A172 (cell line): ENCODE results near the gene SLIT3. TPM values are rescaled to one million over a fixed set of nuclear protein-coding genes. Genes with fewer than 3 reads are reported as not detected.

ENCODE experiments used
- DNase-seq: peaks from one replicate; pipeline ENCODE4 v3.0.0-alpha.2; 2015; ENCODE audit warnings: low spot score
- total RNA-seq: library from RNA; depleted of rRNA; stranded (reverse); fragments of >200 nt; shearing (Covaris generic); gene quantifications from 2 replicates; pipeline ENCODE4 v1.2.3, GENCODE V29; 2014

SLIT3 gene
- total RNA-seq, 1 experiment from 2014 or later = 0.12 TPM

DNA sequence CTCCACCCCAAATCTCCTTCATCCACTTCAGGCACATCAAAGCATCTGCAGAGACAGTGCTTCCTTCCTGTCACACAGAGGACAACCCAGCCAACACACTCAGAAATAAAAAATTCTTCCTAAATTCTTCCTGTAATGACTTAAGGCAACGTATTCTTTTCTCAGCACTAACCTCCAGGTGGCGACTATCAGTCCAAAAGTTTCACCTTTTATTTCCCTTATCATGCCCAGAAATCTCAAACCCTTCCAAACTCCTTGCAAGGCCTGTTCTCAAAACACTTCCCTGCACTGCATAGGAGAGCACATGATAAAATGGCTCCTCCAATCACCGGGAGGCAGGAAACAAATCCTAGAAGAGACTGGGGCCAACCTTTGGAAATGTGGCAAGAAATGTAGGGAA lies 35.1 kb downstream of the SLIT3 start:
- no peak for DNase-seq

DNA sequence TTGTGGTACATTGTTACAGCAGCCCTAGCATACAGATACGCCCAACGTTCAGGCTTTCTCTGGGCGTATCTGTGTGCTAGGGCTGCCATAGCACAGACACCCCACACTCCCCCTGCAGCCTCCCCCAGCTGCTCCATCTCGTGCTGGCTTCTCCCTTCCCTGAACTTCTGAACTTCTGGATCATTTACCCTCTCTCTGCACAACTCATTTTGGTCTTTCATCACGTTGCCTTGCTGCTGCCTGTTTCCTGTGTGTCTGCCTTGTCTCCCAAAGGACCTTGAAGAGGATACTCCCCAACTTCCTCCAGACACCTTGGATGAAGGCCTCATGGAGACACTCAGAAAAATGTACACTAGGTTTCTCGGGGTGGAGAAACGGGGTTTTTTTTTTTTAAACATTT lies 37.3 kb downstream of the SLIT3 start:
- DNase-seq = no peak

DNA sequence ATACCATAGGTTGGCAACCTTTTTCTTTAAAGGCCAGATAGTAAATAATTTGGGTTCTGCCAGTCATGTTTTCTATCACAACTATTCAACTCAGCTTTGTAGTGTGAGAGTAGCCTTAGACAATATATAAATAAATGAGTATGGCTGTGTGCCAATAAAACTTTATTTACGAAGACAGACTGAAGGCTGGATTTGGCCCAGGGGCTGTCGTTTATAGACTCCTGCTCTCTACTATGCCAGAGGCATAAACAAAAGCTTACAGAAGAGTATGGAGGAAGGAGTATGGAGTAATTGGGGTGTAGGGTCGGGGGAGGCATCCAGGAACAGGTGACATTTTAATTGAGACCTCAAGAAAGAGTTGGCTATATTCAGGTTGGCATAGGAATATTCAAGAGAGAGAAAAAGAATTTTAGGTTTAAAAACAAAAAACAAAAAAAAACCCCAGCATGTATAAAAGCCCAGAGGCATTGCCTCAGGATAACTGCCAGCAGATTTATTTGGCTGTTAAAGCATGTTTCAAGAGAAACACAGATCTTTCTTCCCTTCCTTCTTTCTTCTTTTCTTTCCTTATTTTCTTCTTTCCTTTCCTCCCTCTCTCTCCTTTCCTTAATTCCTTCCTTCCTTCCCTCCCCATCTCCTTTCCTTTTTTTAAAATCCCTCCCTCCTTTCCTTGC lies 39.9 kb downstream of the SLIT3 start:
- DNase-seq = no peak

DNA sequence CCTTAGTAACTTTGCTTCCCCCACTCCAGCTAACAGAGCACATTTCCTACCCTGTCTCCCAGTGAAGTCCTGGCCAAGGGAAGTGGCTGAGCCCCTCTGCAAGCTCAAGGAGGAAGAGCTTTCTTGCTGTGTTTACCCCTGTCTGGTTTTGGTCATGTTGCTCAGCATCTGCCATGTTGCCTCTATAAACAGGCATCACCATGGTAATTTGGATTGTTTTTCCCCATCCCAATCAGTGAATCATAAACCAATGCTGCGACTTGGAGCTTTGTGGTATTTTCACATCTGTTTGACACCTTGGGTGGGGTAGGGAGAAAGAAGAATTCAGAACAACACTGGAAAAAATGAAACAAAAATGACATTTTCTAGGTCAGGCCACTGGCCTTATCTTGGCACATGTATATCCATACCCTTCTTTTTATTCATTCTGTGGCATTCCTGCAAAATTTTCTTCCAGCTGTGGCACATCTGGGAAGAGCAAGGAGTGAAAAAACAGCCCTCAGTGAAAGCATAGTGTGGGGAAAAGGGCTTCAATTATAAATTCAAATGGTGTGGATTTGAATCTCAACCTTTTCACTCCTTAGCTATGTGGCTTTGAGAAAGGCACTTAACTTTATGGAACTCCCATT lies 42.5 kb downstream of the SLIT3 start:
- DNase-seq = no peak

DNA sequence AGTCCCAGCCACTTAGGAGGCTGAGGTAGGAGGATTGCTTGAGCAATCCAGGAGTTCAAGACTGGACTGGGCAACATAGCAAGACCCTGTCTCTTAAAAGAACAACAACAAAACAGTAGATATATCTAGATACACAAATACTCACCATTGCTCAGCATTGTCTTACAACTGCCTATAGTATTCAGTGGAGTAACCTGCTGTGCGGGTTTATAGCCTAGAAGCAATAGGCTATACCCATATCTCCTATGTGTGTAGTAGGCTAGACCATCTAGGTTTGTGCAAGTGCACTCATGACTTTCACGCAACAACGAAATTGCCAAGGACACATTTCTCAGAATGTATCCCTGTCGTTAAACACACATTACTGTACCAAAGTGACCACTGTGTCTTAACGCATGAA lies 44.7 kb downstream of the SLIT3 start:
- DNase-seq = no peak

DNA sequence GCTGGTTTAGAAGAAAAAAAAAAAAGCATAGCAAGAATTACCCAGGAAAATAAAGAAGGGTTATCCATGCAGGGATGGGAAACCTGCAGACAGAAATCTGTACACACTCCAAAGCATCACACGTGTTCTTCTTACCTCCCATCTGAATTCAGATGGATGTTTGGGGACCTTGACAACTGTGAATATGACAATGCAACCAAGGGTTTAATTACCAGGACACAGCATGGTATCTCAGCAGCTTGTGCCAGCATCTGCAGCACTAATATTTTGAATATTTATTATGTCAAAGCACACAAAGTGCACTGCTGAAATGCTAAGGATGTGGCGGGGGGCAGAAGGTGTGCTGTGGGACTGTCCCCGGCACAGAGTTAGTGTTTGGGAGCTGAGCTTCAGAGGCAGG lies 47.9 kb downstream of the SLIT3 start:
- no peak for DNase-seq

DNA sequence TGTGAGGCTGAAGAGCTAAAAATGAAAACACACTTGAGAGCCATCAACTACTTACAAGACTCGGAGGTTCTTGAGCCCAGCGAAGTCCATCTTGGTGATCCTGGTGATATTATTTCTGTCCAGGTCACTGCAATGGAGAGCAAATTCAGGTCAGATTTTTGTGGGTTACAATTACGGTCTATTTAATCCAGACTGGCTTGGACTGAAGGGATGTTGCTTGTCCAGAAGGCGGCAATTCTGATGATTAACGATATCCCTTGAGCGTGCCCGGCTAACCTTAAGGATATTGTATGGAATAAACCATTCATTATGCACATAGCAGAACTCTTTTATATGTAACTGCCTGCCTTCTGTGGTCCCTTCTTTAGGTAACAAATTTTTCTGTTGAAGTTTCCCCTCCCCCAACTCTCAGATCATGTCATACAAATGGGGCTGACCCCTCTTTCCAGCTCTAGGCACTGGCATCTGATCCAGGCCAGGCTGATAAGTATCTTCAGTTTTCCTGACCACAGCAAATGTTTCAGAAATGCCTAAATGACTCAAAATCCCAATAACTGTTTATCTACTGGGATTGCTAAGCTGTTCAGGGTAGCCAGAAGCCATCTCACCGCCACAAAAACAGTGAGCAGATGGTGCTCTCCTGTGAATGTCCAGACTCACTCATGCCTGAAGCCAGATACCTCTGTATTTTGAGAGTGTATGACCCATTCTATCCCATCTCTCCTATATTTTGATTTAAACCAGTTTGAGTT lies 49.4 kb downstream of the SLIT3 start:
- DNase-seq = no peak

DNA sequence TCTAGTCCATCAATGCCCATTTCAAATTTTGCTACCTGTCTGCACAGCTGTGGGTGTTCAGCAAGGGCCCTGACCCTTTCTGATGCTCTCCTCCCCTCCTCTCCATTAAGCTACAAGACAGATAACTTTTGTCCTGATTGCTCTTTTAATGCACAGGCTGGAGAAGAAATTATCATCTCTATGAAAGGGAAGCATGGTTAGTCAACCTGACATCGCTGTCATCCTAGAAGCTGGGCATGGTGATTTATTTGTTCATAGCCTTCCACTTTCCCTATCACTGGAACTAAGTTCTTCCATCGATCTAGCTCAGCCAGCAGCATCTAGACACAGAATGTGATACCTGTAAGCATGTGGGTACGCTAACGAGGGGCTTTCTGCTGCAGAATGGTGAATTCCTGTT lies 50.1 kb downstream of the SLIT3 start:
- DNase-seq = no peak

DNA sequence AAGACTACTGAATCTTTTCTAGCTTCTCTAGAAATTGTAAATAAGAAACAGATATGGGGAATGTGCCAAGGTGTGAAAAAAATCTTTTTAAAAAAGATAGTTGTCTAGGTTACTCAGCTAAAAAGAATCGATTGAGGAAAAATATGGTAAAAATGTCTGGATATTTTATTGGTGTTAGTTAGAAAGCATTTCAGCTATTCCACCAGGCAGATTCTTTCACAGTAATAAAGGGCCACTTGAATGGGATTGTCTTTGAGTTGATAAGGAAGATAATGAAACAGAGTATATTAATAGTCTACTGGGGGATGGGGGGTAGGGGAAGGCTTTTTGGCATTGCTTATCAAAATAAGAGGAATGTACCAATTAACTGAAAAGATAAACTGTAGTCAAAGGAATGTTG lies 51.9 kb downstream of the SLIT3 start:
- DNase-seq = peak; percentile 4

DNA sequence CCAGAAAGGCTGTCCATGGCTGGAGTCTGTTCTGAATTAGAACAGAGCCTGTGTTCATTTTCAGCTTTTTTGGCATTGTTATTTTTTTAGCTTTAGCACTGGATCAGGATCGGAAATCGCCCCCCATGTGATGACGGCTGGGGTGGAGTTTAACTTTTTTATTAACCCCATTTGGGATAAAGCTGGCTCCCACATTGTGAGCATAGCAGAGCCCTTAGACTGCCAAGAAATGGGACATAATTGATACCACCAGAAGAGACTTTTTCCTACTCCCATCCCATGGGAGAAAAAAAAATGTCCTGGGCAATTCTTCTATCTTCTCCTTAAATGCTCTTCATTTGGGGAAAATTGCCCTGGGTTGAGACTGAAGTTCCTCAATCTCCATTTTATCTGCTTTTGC lies 52.4 kb downstream of the SLIT3 start:
- no peak for DNase-seq

DNA sequence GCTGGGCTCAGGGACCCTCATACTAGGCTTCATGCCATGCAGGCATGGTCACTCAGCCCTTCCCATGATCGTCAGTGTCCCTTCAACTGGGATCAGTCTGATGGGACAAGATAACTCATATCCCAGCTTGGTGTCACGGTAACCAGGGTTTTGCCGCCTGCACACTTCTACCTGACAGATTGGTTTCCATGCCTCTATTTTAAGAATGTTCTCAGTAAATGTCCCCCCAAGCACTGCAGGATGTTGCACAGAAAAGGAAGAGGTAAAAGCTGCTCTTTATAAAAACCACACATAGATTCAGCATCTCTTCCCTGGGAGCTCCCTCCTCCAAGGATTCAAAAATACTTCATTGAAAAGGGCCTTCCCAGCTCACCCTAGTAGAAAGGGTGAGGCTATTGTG lies 56.1 kb downstream of the SLIT3 start:
- DNase-seq = no peak

DNA sequence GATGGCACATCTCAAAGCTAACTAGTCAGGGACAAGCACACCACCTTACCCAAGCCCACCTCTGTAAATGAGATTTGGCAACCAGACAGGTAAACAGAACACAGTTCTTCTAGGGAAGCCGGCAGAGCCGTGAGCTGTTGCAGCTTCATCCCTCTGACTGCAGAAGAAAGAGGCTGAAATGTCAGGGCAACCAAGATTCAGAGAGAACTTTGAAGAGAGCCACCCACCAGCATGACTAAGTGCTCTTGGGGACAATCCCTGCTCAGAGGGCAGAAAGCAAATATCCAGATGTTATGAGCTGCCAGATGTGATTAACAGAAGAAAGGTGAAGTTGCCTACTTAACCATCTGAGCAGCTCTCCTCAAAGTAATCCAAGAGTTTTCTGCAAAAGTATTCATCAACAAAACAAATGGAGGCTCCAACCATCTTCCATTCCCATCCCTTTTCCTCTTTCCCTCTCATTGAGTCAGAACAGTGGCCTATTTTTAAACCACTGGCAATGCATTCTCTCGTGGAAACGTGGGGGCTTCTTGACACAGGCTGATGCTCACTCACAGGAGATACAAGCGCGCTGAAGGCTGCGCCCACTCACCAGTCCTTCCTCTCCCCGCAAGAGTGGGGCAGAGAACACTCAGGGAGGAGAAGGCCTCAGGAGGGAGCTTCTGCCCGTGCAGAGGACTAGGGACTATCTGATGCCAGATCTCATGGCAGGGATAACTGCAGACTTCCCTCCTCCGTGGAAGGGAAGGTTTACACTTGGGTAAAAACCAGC lies 57.1 kb downstream of the SLIT3 start:
- DNase-seq = no peak

DNA sequence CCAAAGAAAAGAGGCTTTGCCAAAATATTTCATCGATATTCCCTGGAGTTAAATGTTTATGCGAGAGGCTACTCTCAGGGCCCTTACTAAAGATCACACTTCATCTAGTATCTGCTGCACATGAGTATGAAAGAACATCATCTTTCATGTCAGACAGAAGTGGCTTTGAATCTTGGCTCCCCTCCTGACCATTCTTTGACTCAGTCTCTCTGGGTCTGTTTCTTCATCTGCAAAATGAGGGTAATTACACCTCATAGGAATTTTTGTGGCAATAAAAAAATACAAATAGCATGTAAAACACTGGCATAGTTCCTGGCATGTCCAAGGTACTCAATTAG lies 58.1 kb downstream of the SLIT3 start:
- DNase-seq = no peak

DNA sequence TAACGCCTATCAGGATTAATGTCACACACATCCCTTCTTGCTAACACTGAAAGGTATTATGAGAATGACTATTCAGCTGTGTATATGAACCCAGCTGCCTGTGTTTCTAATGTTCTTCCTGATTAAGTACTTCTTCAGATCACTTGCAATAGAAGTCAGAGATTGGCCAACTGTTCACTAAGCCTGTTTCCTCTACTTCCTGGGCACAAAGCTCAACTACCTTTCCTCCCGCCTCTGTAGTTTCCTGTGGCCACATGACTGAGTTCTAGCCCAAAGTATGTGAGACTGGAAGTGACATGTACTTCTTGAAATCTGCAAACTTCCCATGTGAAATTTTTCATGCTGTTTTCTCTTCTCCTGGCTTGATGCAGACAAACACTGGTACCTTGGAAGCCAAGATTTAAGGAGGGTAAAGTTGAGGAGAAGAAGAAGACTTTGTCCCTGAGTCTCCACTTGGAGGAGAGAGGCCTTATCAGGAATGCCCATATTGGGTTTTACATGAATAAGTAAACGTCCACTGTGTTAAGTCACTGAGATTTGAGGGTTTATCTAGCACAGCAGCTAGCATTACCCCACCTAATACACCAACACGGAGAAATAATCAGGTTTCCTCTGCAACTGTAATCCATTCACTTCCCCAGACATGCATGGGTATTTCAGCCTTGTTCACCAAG lies 58.6 kb downstream of the SLIT3 start:
- DNase-seq = no peak

DNA sequence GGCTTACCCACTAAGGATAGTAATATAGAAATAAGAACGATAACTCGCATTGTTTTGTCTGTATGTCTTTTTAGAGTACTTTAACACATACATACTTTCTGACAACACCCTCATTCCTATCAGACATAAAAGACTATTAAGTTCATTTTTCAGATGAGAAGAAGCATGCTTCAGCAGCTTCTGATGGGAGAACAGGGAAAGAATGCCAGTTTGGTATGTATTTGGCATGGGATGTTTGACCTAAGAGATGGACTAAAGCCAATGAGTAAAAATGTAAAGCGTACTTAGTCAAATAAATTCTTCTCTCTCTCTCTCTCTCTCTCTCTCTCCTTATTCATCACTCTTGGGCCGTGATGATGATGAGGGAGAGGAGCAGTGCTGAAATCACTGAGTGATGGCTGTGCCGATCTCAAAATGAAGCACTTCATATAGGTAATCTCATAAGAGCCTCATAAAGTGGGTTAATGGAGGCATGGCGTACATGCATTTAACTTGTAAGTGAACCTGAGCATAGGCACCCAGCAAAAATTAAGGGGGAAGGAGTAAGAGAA lies 71.5 kb downstream of the SLIT3 start:
- DNase-seq = no peak

DNA sequence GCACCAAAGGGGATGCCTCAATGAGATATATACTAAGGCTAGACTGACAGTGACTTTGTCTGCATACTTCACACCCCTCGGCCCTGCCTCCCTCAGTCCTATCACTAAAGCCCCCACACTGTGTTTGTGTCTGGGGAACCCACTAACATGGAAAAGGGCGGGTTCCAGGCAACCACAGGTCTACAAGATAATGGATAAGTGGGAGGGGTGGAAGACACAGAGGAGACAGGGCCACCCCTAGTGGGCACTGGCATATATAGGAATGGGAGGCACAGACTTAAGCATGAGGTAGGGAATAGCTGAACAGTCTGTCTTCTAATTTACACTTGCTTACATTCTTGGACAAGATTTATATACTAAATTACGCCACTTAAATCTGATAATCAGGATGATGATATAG lies 74.0 kb downstream of the SLIT3 start:
- no peak for DNase-seq

DNA sequence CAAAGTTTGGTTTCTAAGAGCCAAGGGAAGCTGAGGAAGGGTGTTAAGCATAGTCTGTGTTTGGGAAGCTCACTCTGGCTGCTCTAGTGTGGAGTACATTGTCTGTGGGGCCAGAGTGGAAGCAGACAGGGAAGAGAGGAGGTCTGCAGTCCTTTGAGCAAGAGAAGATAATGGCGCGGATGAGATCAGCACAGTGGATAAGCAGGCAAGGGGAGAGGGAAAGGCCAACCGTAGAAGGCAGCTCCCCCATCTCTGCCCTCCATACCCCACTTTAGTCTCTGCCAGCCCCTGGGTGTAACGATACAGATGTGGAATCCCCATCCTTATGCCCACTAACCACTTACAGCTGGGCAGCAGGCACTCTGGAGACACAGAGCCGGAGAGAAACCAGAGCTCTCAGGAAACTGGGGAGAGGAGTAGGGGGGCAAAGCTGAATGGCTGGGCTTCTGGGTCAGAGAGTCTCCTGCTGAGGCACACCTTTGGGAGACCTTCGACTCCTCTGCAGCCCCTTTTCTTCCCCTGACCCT lies 75.0 kb downstream of the SLIT3 start:
- no peak for DNase-seq

DNA sequence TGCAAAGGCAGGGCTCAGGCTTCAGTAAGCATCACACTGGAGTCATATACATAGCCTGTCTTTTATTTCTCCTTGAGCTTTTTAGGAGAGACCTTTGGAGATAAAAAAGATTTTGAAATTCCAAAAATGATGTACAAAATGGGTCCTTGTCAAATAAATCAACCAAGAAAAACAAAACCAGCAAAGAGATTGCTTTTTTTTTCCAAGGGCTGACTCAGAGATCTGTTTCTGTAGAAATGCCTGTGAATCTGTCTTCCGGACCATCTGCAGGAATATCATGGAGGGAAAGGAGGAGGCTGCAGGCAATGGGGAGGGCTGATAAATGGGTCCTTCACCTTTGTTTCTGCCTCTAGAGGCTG lies 77.4 kb downstream of the SLIT3 start:
- DNase-seq = peak; percentile 66

DNA sequence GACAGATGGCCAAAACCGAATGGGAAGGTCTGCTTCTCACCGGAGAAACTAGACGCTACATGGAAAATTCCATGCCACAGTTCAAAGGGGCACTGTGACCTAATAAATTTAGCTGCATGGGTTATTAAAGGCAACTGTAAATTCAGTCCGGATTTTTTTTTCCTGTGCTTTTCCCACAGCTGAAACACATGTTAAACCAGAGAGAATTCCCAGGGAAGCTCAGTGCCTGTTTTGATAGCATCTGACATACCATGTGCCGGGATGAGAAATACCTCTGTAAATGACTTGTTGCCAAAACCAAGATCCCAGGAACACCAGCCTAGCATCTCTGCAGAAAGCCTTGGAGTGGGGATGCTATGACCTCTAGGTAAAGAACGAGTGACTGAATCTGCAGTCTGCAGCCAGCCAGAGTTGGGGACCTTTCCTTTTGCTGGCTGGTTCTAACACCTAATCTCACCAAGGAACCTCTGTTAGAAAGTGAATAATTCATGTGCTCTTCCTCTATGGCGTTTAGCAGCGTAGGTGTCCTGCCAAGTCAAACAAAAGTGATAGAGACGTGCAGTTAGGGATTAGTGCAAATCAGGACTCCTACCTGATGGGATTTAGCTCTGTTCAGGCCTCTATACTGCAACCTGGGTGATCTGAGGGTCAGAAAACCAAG lies 77.9 kb downstream of the SLIT3 start:
- peak; percentile 10 for DNase-seq

DNA sequence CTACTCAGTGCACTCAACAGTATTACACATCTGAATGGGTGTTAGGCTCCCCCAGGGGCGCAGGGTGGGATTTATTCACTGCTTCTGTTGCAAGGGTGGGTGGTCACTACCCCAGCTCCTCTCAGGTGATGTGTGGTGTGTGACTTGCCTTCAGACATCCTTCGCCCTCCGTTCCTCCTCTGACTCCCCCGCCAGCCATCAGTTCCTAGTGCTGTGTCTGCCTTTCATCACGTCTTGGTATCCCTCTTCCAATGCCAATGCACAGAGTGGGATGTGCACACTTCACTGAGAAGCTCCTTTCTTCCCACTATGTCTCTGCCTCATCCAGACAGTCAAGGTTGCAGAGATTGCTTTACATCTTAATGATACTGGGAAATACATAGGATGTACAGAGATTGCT lies 79.4 kb downstream of the SLIT3 start:
- DNase-seq = no peak

DNA sequence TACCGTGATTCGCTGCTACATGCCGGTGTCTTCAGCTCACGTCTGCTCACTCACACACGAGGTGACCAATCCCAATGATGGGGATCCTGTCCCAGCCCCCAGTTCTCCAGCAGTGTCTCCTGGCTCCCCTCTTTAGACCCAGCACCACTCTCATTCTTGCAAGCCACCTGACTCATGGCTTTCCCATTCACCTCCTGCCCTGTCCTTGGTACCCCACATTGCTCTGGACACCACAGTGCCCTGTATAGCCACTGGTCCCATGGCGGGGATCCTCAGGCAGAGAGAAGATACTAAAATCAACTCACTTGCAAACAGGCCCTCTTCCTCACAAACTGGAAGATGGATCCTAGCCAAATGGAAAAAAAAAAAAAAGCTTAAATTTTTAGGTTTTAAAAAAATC lies 81.0 kb downstream of the SLIT3 start:
- DNase-seq = no peak
